B cell (primary cell): ENCODE data around the gene FCER1G. TPM values are rescaled to one million over a fixed set of nuclear protein-coding genes. Genes with fewer than 3 reads are reported as not detected.

ENCODE experiments used
- ATAC-seq: fragments of 200-7000 bp; cut with Tn5 transposase; one replicate; pipeline ENCODE4 v1.10.0; 2021; ENCODE audit warnings: low read depth, mild to moderate bottlenecking, moderate number of reproducible peaks, moderate library complexity
- CTCF ChIA-PET: fragments of 350-600 bp; sonication (Branson Sonifier 250); formaldehyde crosslinking; loops from one replicate; lab custom pipeline; 2021; ENCODE audit warnings: antibody characterized with exemption, inconsistent platforms; lab: Charles Lee
- POLR2A ChIA-PET: fragments of 350-600 bp; sonication (Branson Sonifier 250); formaldehyde crosslinking; loops from one replicate; lab custom pipeline; 2021; ENCODE audit warnings: antibody characterized with exemption; lab: Charles Lee
- DNase-seq: peaks from one replicate; pipeline ENCODE4 v3.0.0; 2013
- H2AFZ ChIP-seq: 2 replicates; pipeline ENCODE4 v1.6.1; 2012; ENCODE audit warnings: mild to moderate bottlenecking, low read depth, low read length; ENCODE audit not compliant: insufficient read depth, poor library complexity, severe bottlenecking
- H3K27ac ChIP-seq, 2 donors: 1 replicate in 1 of 2; 2 replicates in 1 of 2; pipeline ENCODE4 v1.5.1; 2012 to 2013; ENCODE audit warnings: low read length in 2 of 2, mild to moderate bottlenecking in 2 of 2, moderate library complexity in 1 of 2
- H3K27me3 ChIP-seq, 4 experiments: fragments of 200-600 bp in 1 of 4; sonication (generic) in 1 of 4; replicated peaks in 1 of 4; 1 replicate in 2 of 4; 2 replicates in 2 of 4; pipeline versions ENCODE4 v1.6.1 to v1.7.0; 2013 to 2016; ENCODE audit warnings: low read length in 3 of 4, mild to moderate bottlenecking in 2 of 4, mixed read lengths in 1 of 4, moderate library complexity in 1 of 4; ENCODE audit not compliant: insufficient read depth in 4 of 4, control insufficient read depth in 3 of 4; ENCODE audit errors: control extremely low read depth in 1 of 4
- H3K36me3 ChIP-seq, 2 experiments: replicated peaks in 1 of 2; 1 replicate in 1 of 2; 2 replicates in 1 of 2; pipeline versions ENCODE4 v1.6.1 to v1.7.1; 2013; ENCODE audit warnings: low read length in 1 of 2; ENCODE audit not compliant: insufficient read depth in 2 of 2, control insufficient read depth in 1 of 2; ENCODE audit errors: control extremely low read depth in 1 of 2, extremely low read depth in 1 of 2
- H3K4me1 ChIP-seq, 2 donors: fragments of 200-600 bp in 1 of 2; sonication (generic) in 1 of 2; 1 replicate in 1 of 2; 2 replicates in 1 of 2; pipeline versions ENCODE4 v1.5.1 to v1.6.1; 2013 to 2017; ENCODE audit warnings: low read length in 2 of 2; ENCODE audit not compliant: control insufficient read depth in 2 of 2, insufficient read depth in 2 of 2
- H3K4me2 ChIP-seq: replicated peaks from 2 replicates; pipeline ENCODE3; 2012; ENCODE audit warnings: mild to moderate bottlenecking, low read depth, low read length; ENCODE audit not compliant: poor library complexity, severe bottlenecking
- H3K4me3 ChIP-seq, 5 experiments: fragments of 200-600 bp in 1 of 5; sonication (generic) in 1 of 5; 1 replicate in 3 of 5; 2 replicates in 2 of 5; pipeline versions ENCODE4 v1.5.1 to v1.7.0; 2011 to 2016; ENCODE audit warnings: low read length in 4 of 5, mild to moderate bottlenecking in 4 of 5, low read depth in 2 of 5, control low read depth in 1 of 5, moderate library complexity in 1 of 5; ENCODE audit not compliant: insufficient read depth in 1 of 5; ENCODE audit errors: control extremely low read depth in 1 of 5, extremely low read depth in 1 of 5
- H3K79me2 ChIP-seq: fragments of 200-600 bp; sonication (generic); one replicate; pipeline ENCODE4 v1.6.0; 2016; ENCODE audit warnings: low read length; ENCODE audit not compliant: control insufficient read depth, insufficient read depth
- H3K9ac ChIP-seq: fragments of 200-600 bp; sonication (generic); 2 replicates; pipeline ENCODE4 v1.6.1; 2017; ENCODE audit warnings: mild to moderate bottlenecking, low read length, moderate library complexity
- H3K9me3 ChIP-seq, 3 donors: one replicate each; pipeline versions ENCODE4 v1.6.1 to v1.7.1; 2013; ENCODE audit warnings: low read length in 2 of 3; ENCODE audit not compliant: control insufficient read depth in 2 of 3, insufficient read depth in 1 of 3; ENCODE audit errors: control extremely low read depth in 1 of 3
- H4K20me1 ChIP-seq: 2 replicates; pipeline ENCODE4 v1.6.0; 2012; ENCODE audit warnings: mild to moderate bottlenecking, low read length; ENCODE audit not compliant: insufficient read depth, control insufficient read depth, poor library complexity, severe bottlenecking
- H3K27ac Mint-ChIP-seq: one replicate; pipeline ENCODE4 v1.8.0; 2021; ENCODE audit warnings: mixed read lengths
- H3K27me3 Mint-ChIP-seq: one replicate; pipeline ENCODE4 v1.8.0; 2021; ENCODE audit warnings: mixed read lengths
- H3K4me1 Mint-ChIP-seq: one replicate; pipeline ENCODE4 v1.8.0; 2021; ENCODE audit warnings: mixed read lengths
- H3K4me3 Mint-ChIP-seq: one replicate; pipeline ENCODE4 v1.8.0; 2021; ENCODE audit warnings: mixed read lengths
- H3K9me3 Mint-ChIP-seq: one replicate; pipeline ENCODE4 v1.8.0; 2022; ENCODE audit warnings: mixed read lengths; ENCODE audit not compliant: insufficient read depth
- CTCF ChIP-seq: fragments of 200-600 bp; IDR thresholded peaks from one replicate; pipeline ENCODE4 v1.8.0; 2022; ENCODE audit warnings: antibody characterized with exemption, mild to moderate bottlenecking
- EZH2 ChIP-seq: IDR thresholded peaks from 2 replicates; pipeline ENCODE4 v1.6.1; 2012; ENCODE audit warnings: borderline replicate concordance, low read depth, mild to moderate bottlenecking, moderate library complexity, low read length; ENCODE audit not compliant: insufficient read depth, poor library complexity, severe bottlenecking
- WGBS: methylation state at CpG from one replicate; pipeline ENCODE4 v1.1.5; 2013; ENCODE audit warnings: missing lambda C conversion rate; ENCODE audit not compliant: insufficient coverage; 5-methylcytosine and 5-hydroxymethylcytosine counted together
- intact Hi-C: fragments of 100-400 bp; cut with micrococcal nuclease; formaldehyde crosslinking; loops from one replicate; pipeline ENCODE4 v1.10.0; 2022
- polyA plus RNA-seq: library from polyadenylated mRNA; depleted of rRNA; stranded (reverse); fragments of >200 nt; gene quantifications from 2 replicates; pipeline ENCODE4 v1.2.3, GENCODE V29; 2012
- total RNA-seq, 2 donors: library from RNA; stranded (reverse); fragments of 120-200 nt in 1 of 2; gene quantifications; 1 replicate in 1 of 2; 2 replicates in 1 of 2; pipeline versions ENCODE4 v1.2.3 to v1.2.4, GENCODE V29; 2013 to 2022

Gene FCER1G
- total and polyA plus RNA-seq, 2 donors (not counting 1 experiment from before 2014, with no cell fraction given), result 0.76 to 13.6 TPM

DNA sequence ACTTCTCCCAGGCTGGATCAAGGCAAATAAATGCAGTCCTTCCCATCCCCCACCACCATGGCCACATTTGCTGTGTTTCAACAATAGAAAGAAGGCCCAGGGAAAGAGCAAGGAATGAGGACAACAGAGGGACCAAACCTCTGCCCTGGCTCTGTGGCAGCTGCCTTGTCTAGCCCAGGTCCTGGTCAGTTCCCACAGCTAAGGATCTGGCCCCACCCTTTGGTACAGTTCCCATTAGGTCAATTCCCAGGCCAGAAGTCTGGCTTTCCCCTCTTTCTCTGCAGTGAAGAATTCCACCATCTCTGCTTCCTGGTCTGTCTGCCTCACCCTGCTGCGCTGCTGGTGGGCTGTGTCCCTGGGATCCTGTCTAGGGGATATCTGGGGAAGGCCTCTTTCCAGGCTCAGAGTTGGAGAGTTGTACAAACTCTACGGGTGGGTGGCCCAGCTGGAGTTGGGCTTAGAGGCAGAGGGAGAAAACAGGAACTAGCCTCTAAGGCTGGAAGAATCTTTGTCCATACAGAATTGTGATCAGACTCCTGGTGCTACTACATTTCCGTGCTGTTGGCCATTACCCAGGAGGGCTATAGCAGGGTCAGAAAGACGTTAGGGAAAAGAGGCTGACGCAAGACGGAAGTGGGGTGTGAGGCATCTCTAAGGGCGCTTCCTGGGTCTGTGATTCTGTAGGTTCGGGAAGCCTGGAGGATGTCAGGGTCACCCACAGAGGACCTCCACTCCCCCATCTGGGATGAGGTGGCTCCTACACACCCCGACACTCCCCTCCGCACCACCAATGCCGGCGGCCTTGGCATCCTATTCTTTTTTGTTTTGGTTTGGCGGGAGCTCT is 13.9 kb upstream of the FCER1G start:
- Histone ChIP-seq H3K79me2 (peaks cover 38% of the 10 kb centered on the region), H2AFZ (peak overlapping the region; percentile 95), H3K4me1 (peaks cover 16 to 31% of the 10 kb centered on the region in 2 donors), H3K4me3 (peak overlapping the region; percentile 77 to 99 (median 88)), H4K20me1 (no peaks in the 10 kb centered on the region), H3K27me3 (no peaks in the 10 kb centered on the region), H3K9me3 (no peaks in the 10 kb centered on the region), H3K27ac (peak overlapping the region; percentile 81 to 88), H3K4me2 (peak overlapping the region; percentile 91), H3K9ac (peak overlapping the region; percentile 90), H3K36me3 (peaks cover 0 to 10% of the 10 kb centered on the region in 2 experiments)
- ChIA-PET POLR2A (interaction anchor here (0.5 to 2.5 kb wide), 10 partner anchors 10 to 549 kb away, joined by 3 to 21 read pairs (median 4); partner anchors contain the start of genes DUSP12, PPOX, TOMM40L and UFC1), CTCF (interaction anchor here (0.8 to 3.9 kb wide), 16 partner anchors 9 to 199 kb away, joined by 3 to 23 read pairs (median 4); partner anchors contain the start of genes PPOX and TOMM40L)
- ATAC-seq, result no peak
- Mint-ChIP-seq H3K4me3 (peak overlapping the region; percentile 96), H3K4me1 (peaks cover 36% of the 10 kb centered on the region), H3K27ac (peak overlapping the region; percentile 97), H3K27me3 (no peaks in the 10 kb centered on the region), H3K9me3 (no peaks in the 10 kb centered on the region)
- no peak for DNase-seq
- TF ChIP-seq CTCF (no peak), EZH2 (no peak)
- intact Hi-C loops, result loop anchor here (5.0 kb wide), 2 partner anchors 106 to 166 kb away; partner anchors contain the start of genes CFAP126 and MPZ
- 89% methylated on average over 13 of the region's 13 CpGs for WGBS
